H7 (cell line): Measurements from ENCODE around the gene MAB21L4. TPM values are rescaled to one million over a fixed set of nuclear protein-coding genes. Genes with fewer than 3 reads are reported as not detected.

Experiments used
- DNase-seq: peaks from one replicate; pipeline ENCODE4 v3.0.0; 2012
- H3K27me3 ChIP-seq: 2 replicates; pipeline ENCODE4 v1.6.0; 2011; ENCODE audit warnings: mild to moderate bottlenecking, low read length; ENCODE audit not compliant: control insufficient read depth, insufficient read depth
- H3K36me3 ChIP-seq: replicated peaks from 2 replicates; pipeline ENCODE4 v1.5.1; 2011; ENCODE audit warnings: low read length; ENCODE audit not compliant: control insufficient read depth, insufficient read depth
- H3K4me3 ChIP-seq: 2 replicates; pipeline ENCODE4 v1.5.1; 2011; ENCODE audit warnings: low read depth, mild to moderate bottlenecking, control low read depth, low read length, moderate library complexity; ENCODE audit not compliant: insufficient read depth
- total RNA-seq: library from RNA; depleted of rRNA; stranded (reverse); fragments of >200 nt; shearing (Covaris generic); gene quantifications from 2 replicates; pipeline ENCODE4 v1.2.3, GENCODE V29; 2014

Gene MAB21L4
- total RNA-seq, 1 experiment from 2014 or later, result not detected

GRCh38 chr2:240896394-240896793, 438 bp upstream of the MAB21L4 start:
- no peak for DNase-seq
- H3K27me3 ChIP-seq, result no peaks in the 10 kb centered on the region
- H3K4me3 ChIP-seq, result no peak overlapping the region
- no peaks in the 10 kb centered on the region for H3K36me3 ChIP-seq

- H3K36me3 ChIP-seq, result no peaks in the 10 kb centered on the region
- no peaks in the 10 kb centered on the region for H3K27me3 ChIP-seq
- DNase-seq, result no peak
- H3K4me3 ChIP-seq, result no peak overlapping the region
These were observed 959 bp downstream of the MAB21L4 start for GRCh38 chr2:240894836-240895558.

GRCh38 chr2:240894006-240894405, 1.9 kb downstream of the MAB21L4 start:
- Histone ChIP-seq H3K27me3 (no peaks in the 10 kb centered on the region), H3K36me3 (no peaks in the 10 kb centered on the region), H3K4me3 (no peak overlapping the region)
- no peak for DNase-seq

- H3K27me3 ChIP-seq, result no peaks in the 10 kb centered on the region
- no peak overlapping the region for H3K4me3 ChIP-seq
- DNase-seq, result no peak
- H3K36me3 ChIP-seq, result no peaks in the 10 kb centered on the region
These were observed 2.6 kb downstream of the MAB21L4 start for GRCh38 chr2:240893363-240893844.

- H3K36me3 ChIP-seq, result no peaks in the 10 kb centered on the region
- DNase-seq, result no peak
- H3K27me3 ChIP-seq, result no peaks in the 10 kb centered on the region
- no peak overlapping the region for H3K4me3 ChIP-seq
These were observed 3.0 kb downstream of the MAB21L4 start for GRCh38 chr2:240892925-240893324.

- DNase-seq, result no peak
- Histone ChIP-seq H3K4me3 (no peak overlapping the region), H3K27me3 (no peaks in the 10 kb centered on the region), H3K36me3 (no peaks in the 10 kb centered on the region)
These were observed 3.6 kb downstream of the MAB21L4 start for GRCh38 chr2:240892356-240892755.

- Histone ChIP-seq H3K27me3 (no peaks in the 10 kb centered on the region), H3K4me3 (no peak overlapping the region), H3K36me3 (no peaks in the 10 kb centered on the region)
- DNase-seq, result no peak
These were observed 4.2 kb downstream of the MAB21L4 start for GRCh38 chr2:240891492-240892340.

- no peak overlapping the region for H3K4me3 ChIP-seq
- no peaks in the 10 kb centered on the region for H3K36me3 ChIP-seq
- DNase-seq, result no peak
- H3K27me3 ChIP-seq, result no peaks in the 10 kb centered on the region
These were observed 5.3 kb downstream of the MAB21L4 start for GRCh38 chr2:240890691-240891090.

GRCh38 chr2:240889601-240890560, 6.1 kb downstream of the MAB21L4 start:
- Histone ChIP-seq H3K27me3 (no peaks in the 10 kb centered on the region), H3K36me3 (no peaks in the 10 kb centered on the region), H3K4me3 (no peak overlapping the region)
- no peak for DNase-seq

GRCh38 chr2:240888890-240889573, 6.9 kb downstream of the MAB21L4 start:
- DNase-seq, result no peak
- no peaks in the 10 kb centered on the region for H3K36me3 ChIP-seq
- H3K27me3 ChIP-seq, result no peaks in the 10 kb centered on the region
- no peak overlapping the region for H3K4me3 ChIP-seq

GRCh38 chr2:240888130-240888889, 7.6 kb downstream of the MAB21L4 start:
- DNase-seq, result peak; percentile 86
- Histone ChIP-seq H3K4me3 (no peak overlapping the region), H3K36me3 (no peaks in the 10 kb centered on the region), H3K27me3 (no peaks in the 10 kb centered on the region)

- Histone ChIP-seq H3K4me3 (no peak overlapping the region), H3K36me3 (no peaks in the 10 kb centered on the region), H3K27me3 (no peaks in the 10 kb centered on the region)
- DNase-seq, result peak; percentile 65
These were observed 8.3 kb downstream of the MAB21L4 start for GRCh38 chr2:240887631-240888030.
